ENCODE data around the gene MGA. TPM values are rescaled to one million over a fixed set of nuclear protein-coding genes. Genes with fewer than 3 reads are reported as not detected.

The MGA gene
- total RNA-seq, 6 experiments from 2014 or later = 11.8 to 16.6 (median 15.3) TPM

- Mint-ChIP-seq H3K4me3 (no peak overlapping the region), H3K4me1 (ENCODE audit: low read depth) (peaks cover 3% of the 10 kb centered on the region), H3K27me3 (ENCODE audit: insufficient read depth) (peaks cover 1% of the 10 kb centered on the region; the same call in 1 of the 2 replicates), H3K9me3 (no peaks in the 10 kb centered on the region), H3K36me3 (ENCODE audit: low read depth) (no peaks in the 10 kb centered on the region), H3K27ac (no peak overlapping the region)
- TF ChIP-seq, protein P1, sequence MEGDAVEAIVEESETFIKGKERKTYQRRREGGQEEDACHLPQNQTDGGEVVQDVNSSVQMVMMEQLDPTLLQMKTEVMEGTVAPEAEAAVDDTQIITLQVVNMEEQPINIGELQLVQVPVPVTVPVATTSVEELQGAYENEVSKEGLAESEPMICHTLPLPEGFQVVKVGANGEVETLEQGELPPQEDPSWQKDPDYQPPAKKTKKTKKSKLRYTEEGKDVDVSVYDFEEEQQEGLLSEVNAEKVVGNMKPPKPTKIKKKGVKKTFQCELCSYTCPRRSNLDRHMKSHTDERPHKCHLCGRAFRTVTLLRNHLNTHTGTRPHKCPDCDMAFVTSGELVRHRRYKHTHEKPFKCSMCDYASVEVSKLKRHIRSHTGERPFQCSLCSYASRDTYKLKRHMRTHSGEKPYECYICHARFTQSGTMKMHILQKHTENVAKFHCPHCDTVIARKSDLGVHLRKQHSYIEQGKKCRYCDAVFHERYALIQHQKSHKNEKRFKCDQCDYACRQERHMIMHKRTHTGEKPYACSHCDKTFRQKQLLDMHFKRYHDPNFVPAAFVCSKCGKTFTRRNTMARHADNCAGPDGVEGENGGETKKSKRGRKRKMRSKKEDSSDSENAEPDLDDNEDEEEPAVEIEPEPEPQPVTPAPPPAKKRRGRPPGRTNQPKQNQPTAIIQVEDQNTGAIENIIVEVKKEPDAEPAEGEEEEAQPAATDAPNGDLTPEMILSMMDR (IDR thresholded peaks at IDR 0.05) = no peak
- no peak for DNase-seq
Measured at GRCh38 chr15:41629463-41629862, 30.7 kb upstream of the MGA start.

DNA sequence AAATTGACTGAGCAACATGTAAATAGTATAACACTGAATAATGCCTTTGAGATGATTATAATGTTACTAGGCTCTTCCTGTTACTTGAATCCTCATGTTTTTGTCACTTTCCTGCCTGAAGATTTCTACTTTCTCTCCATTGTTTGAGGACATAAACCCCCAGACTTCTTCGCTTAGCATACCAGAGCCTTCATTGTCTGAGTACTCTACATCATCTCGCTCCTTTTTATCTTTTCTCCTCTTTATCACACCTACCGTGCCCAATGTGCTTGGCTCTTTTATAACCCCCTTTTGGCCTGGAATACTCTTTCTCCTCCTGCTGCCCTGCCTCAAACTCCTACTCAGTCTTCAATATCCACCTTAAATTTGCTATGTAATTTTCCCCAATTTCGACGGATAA lies 30.3 kb upstream of the MGA start:
- H3K27me3 Mint-ChIP-seq (ENCODE audit: insufficient read depth) = no peaks in the 10 kb centered on the region; the same call in 1 of the 2 replicates
- H3K27ac Mint-ChIP-seq = no peak overlapping the region
- TF ChIP-seq, protein P1 (IDR thresholded peaks at IDR 0.05) = no peak
- no peak overlapping the region for H3K4me3 Mint-ChIP-seq
- no peaks in the 10 kb centered on the region for H3K9me3 Mint-ChIP-seq
- H3K4me1 Mint-ChIP-seq (ENCODE audit: low read depth) = peaks cover 7% of the 10 kb centered on the region
- DNase-seq = no peak
- no peaks in the 10 kb centered on the region for H3K36me3 Mint-ChIP-seq (ENCODE audit: low read depth)

DNA sequence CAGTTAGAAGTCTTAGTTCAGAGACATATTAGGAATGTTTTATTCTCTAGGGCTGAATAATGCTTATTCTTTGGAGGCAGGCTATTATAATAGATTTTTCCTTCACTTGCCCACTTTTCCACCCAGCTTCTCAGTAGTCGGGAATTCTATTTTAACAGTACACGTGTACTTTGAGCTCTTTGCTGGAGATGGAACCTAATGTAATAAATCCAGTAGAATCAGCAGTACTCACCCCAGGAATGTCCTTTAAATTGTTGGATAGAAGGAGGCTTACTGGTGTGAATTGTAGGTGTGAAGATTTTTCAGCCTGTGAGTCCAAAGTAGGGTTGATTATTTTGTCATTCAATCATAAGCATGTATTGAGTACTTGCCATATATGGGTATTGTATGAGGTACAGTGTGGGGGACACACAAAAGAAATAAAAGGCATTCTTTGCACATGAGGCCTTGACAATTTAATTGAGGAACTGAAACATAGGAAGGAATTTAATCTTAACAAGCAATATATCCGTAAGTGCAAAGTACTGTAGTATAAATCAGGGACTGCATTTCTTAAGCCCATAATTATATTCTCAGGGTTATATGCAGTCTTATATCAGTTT lies 29.5 kb upstream of the MGA start:
- TF ChIP-seq, protein P1 (IDR thresholded peaks at IDR 0.05) = no peak
- no peaks in the 10 kb centered on the region for H3K36me3 Mint-ChIP-seq (ENCODE audit: low read depth)
- H3K9me3 Mint-ChIP-seq = no peaks in the 10 kb centered on the region
- H3K27ac Mint-ChIP-seq = no peak overlapping the region
- H3K4me3 Mint-ChIP-seq = no peak overlapping the region
- no peak for DNase-seq
- peaks cover 8% of the 10 kb centered on the region for H3K4me1 Mint-ChIP-seq (ENCODE audit: low read depth)
- H3K27me3 Mint-ChIP-seq (ENCODE audit: insufficient read depth) = no peaks in the 10 kb centered on the region; the same call in 1 of the 2 replicates

DNA sequence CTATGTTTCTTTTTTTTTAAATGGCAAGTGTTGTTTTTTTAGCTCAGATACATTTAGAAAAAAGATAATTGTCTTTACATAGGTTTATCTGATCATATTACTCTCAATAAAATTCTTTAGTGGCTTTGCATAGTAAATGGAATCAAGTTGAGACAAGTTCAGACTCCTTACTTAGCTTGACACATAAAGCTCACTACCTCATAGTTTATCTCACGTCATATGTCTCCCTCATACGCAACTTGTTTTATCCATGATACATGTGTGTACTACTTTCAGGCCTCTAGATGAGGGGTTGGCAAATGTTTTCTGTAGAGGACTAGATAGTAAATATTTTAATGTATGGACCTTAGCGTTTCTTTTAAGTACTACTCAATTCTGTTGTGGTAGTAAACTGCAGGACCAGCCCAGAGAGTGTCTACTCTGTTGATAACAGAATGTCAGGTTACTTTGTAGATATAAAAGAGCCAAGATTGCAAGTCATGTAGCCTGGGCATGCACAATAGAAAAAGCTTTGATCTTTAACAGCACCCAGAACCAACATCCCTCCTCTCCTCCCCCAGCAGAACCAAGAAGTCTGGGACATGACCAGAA lies 28.2 kb upstream of the MGA start:
- Mint-ChIP-seq H3K4me1 (ENCODE audit: low read depth) (peaks cover 8% of the 10 kb centered on the region), H3K9me3 (no peaks in the 10 kb centered on the region)

GRCh38 chr15:41633609-41634008 lies 26.6 kb upstream of the MGA start:
- peaks cover 8% of the 10 kb centered on the region for H3K4me1 Mint-ChIP-seq (ENCODE audit: low read depth)
- no peak overlapping the region for H3K4me3 Mint-ChIP-seq
- H3K9me3 Mint-ChIP-seq = no peaks in the 10 kb centered on the region
- no peaks in the 10 kb centered on the region for H3K27me3 Mint-ChIP-seq (ENCODE audit: insufficient read depth)
- no peaks in the 10 kb centered on the region for H3K36me3 Mint-ChIP-seq (ENCODE audit: low read depth)
- DNase-seq = no peak
- no peak overlapping the region for H3K27ac Mint-ChIP-seq
- TF ChIP-seq, protein P1 (IDR thresholded peaks at IDR 0.05) = no peak

More for the DNA sequence above, 28.2 kb upstream of the MGA start:
- no peak overlapping the region for H3K4me3 Mint-ChIP-seq
- DNase-seq = no peak
- TF ChIP-seq, protein P1 (IDR thresholded peaks at IDR 0.05) = no peak
- H3K27ac Mint-ChIP-seq = no peak overlapping the region
- no peaks in the 10 kb centered on the region; the same call in 1 of the 2 replicates for H3K27me3 Mint-ChIP-seq (ENCODE audit: insufficient read depth)
- H3K36me3 Mint-ChIP-seq (ENCODE audit: low read depth) = no peaks in the 10 kb centered on the region

All from HFFc6 (cell line).